GM23338 (cell line): Measurements from ENCODE around the gene ZNF592. TPM values are rescaled to one million over a fixed set of nuclear protein-coding genes. Genes with fewer than 3 reads are reported as not detected.

Source experiments
- ATAC-seq: fragments of 200-7000 bp; cut with Tn5 transposase; 3 replicates; pipeline ENCODE4 v1.9.1; 2020
- DNase-seq: peaks from one replicate; pipeline ENCODE4 v3.0.0-alpha.2; 2015; ENCODE audit warnings: low spot score
- H2AFZ ChIP-seq: fragments of 200-600 bp; sonication (generic); 2 replicates; pipeline ENCODE4 v1.8.0; 2016; ENCODE audit warnings: antibody characterized with exemption, mild to moderate bottlenecking, moderate library complexity
- H3F3A ChIP-seq: fragments of 200-600 bp; sonication (generic); replicated peaks from 2 replicates; pipeline ENCODE4 v1.8.0; 2017; ENCODE audit warnings: antibody characterized with exemption, mixed run types, low read depth
- H3K27ac ChIP-seq: fragments of 200-600 bp; sonication (generic); 2 replicates; pipeline ENCODE4 v1.6.1; 2016; ENCODE audit warnings: low read depth
- H3K27me3 ChIP-seq: fragments of 200-600 bp; sonication (generic); 2 replicates; pipeline ENCODE4 v1.8.0; 2016; ENCODE audit warnings: mild to moderate bottlenecking, mixed run types, moderate library complexity; ENCODE audit not compliant: insufficient read depth
- H3K36me3 ChIP-seq: fragments of 200-600 bp; sonication (generic); 2 replicates; pipeline ENCODE4 v1.8.0; 2016; ENCODE audit warnings: mild to moderate bottlenecking; ENCODE audit not compliant: insufficient read depth
- H3K4me1 ChIP-seq: fragments of 200-600 bp; sonication (generic); 2 replicates; pipeline ENCODE4 v1.8.0; 2016; ENCODE audit warnings: mild to moderate bottlenecking, moderate library complexity; ENCODE audit not compliant: insufficient read depth
- H3K4me2 ChIP-seq: fragments of 200-600 bp; sonication (generic); 2 replicates; pipeline ENCODE4 v1.7.1; 2017; ENCODE audit warnings: mixed run types
- H3K4me3 ChIP-seq: fragments of 200-600 bp; sonication (generic); 2 replicates; pipeline ENCODE4 v1.6.1; 2016; ENCODE audit warnings: mixed run types
- H3K79me2 ChIP-seq: fragments of 200-600 bp; sonication (generic); replicated peaks from 2 replicates; pipeline ENCODE4 v1.8.0; 2017; ENCODE audit warnings: mild to moderate bottlenecking; ENCODE audit not compliant: insufficient read depth
- H3K9me2 ChIP-seq: fragments of 200-600 bp; sonication (generic); 2 replicates; pipeline ENCODE4 v1.8.0; 2017; ENCODE audit not compliant: insufficient read depth
- H4K20me1 ChIP-seq: fragments of 200-600 bp; sonication (generic); replicated peaks from 2 replicates; pipeline ENCODE4 v1.8.0; 2017; ENCODE audit warnings: mild to moderate bottlenecking; ENCODE audit not compliant: insufficient read depth
- H3K27ac Mint-ChIP-seq: 2 replicates; pipeline ENCODE4 v1.8.0; 2020; ENCODE audit warnings: inconsistent platforms, mild to moderate bottlenecking, moderate library complexity, mixed read lengths
- H3K27me3 Mint-ChIP-seq: 3 replicates; pipeline ENCODE4 v1.8.0; 2022; ENCODE audit warnings: low read depth, mild to moderate bottlenecking, moderate library complexity, mixed read lengths, inconsistent platforms; ENCODE audit not compliant: insufficient read depth, poor library complexity
- H3K36me3 Mint-ChIP-seq: 3 replicates; pipeline ENCODE4 v1.8.0; 2021; ENCODE audit warnings: low read depth, mild to moderate bottlenecking, inconsistent platforms, moderate library complexity, mixed read lengths
- H3K4me1 Mint-ChIP-seq: 3 replicates; pipeline ENCODE4 v1.8.0; 2020; ENCODE audit warnings: mild to moderate bottlenecking, inconsistent platforms, mixed read lengths
- H3K4me3 Mint-ChIP-seq: 3 replicates; pipeline ENCODE4 v1.8.0; 2021; ENCODE audit warnings: moderate library complexity, mild to moderate bottlenecking, inconsistent platforms, mixed read lengths
- H3K9me3 Mint-ChIP-seq: 3 replicates; pipeline ENCODE4 v1.8.0; 2020; ENCODE audit warnings: moderate library complexity, mild to moderate bottlenecking, inconsistent platforms, mixed read lengths
- EZH2 ChIP-seq: fragments of 200-600 bp; sonication (generic); IDR thresholded peaks from one replicate; pipeline ENCODE4 v1.8.0; 2017; ENCODE audit warnings: antibody characterized with exemption, mild to moderate bottlenecking, low read depth; ENCODE audit not compliant: unreplicated experiment
- EZH2phosphoT487 ChIP-seq: fragments of 200-600 bp; sonication (generic); IDR thresholded peaks from one replicate; pipeline ENCODE4 v1.8.1; 2018; ENCODE audit warnings: antibody characterized with exemption; ENCODE audit not compliant: unreplicated experiment
- JUNB ChIP-seq: IDR thresholded peaks from one replicate; pipeline ENCODE4 v1.6.1; 2016; ENCODE audit warnings: antibody characterized with exemption; ENCODE audit not compliant: unreplicated experiment
- NANOG ChIP-seq: IDR thresholded peaks from 2 replicates; pipeline ENCODE4 v1.6.1; 2016; ENCODE audit warnings: antibody characterized with exemption, borderline replicate concordance
- STAT1 ChIP-seq: IDR thresholded peaks from one replicate; pipeline ENCODE4 v1.6.1; 2016; ENCODE audit warnings: antibody characterized with exemption; ENCODE audit not compliant: unreplicated experiment
- polyA plus RNA-seq: library from polyadenylated mRNA; unstranded; fragments of >200 nt; fragmentation: Nextera tagmentation; extraction: Ambion mirVana; gene quantifications from 2 replicates; pipeline ENCODE4 v1.2.1, GENCODE V29; 2016
- total RNA-seq: library from RNA; depleted of rRNA; stranded (reverse); fragments of >200 nt; shearing (Covaris generic); gene quantifications from 2 replicates; pipeline ENCODE4 v1.2.3, GENCODE V29; 2014
- TF ChIP-seq, protein P1 (sequence below): fragments of 250-450 bp; sonication (Bioruptor Pico); IDR thresholded peaks from 2 replicates; pipeline ENCODE4 v1.5.0; 2020; ENCODE audit warnings: mild to moderate bottlenecking, moderate library complexity
- TF ChIP-seq, protein P2 (sequence below), 2 experiments: fragments of 200-600 bp in 1 of 2; sonication (generic) in 1 of 2; conservative IDR thresholded peaks; 2 replicates each; pipeline versions ENCODE4 v1.5.1 to v1.6.1; 2016 to 2017; ENCODE audit warnings: antibody characterized with exemption in 2 of 2, low read depth in 2 of 2, mild to moderate bottlenecking in 2 of 2, moderate library complexity in 1 of 2
- TF ChIP-seq, protein P3 (sequence below): IDR thresholded peaks from one replicate; pipeline ENCODE4 v1.6.1; 2018; ENCODE audit warnings: antibody characterized with exemption; ENCODE audit not compliant: unreplicated experiment

Gene ZNF592
- total and polyA plus RNA-seq, 2 experiments from 2014 or later = 4.4 to 21.4 TPM

DNA sequence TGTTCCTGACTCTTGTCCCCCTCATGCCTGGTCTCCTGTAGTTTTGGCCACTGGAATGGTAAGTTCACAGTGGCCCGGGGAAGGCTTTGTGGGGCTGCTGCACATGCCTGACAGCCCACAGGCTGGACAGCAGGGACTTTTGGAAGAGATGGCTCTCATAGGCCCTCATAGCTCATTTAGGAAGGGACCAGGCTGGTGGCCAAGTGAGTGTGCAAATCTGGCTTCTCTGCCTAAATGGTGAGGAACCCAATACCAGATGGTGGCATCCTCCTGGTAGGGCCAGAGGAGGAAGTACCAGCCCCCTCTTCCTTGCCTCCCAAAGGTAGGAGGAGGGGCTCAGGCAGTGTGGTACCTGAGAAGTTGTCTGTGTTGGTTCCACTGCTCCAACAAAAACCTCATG lies 94.4 kb downstream of the ZNF592 start:
- no peak overlapping the region for H3K4me3 Mint-ChIP-seq
- DNase-seq = no peak
- no peaks in the 10 kb centered on the region for H3K4me1 ChIP-seq
- H3K27ac ChIP-seq = no peak overlapping the region
- no peak for ATAC-seq
- no peak overlapping the region for H3K4me2 ChIP-seq
- 0 out of 2 replicates have a peak, but pooled peaks cover 4% of the 10 kb centered on the region for H3K9me2 ChIP-seq
- no peaks in the 10 kb centered on the region for H3K79me2 ChIP-seq
- H3F3A ChIP-seq = no peaks in the 10 kb centered on the region
- no peak for TF ChIP-seq STAT1
- TF ChIP-seq EZH2phosphoT487 = no peak
- TF ChIP-seq JUNB = no peak
- TF ChIP-seq, protein P1, sequence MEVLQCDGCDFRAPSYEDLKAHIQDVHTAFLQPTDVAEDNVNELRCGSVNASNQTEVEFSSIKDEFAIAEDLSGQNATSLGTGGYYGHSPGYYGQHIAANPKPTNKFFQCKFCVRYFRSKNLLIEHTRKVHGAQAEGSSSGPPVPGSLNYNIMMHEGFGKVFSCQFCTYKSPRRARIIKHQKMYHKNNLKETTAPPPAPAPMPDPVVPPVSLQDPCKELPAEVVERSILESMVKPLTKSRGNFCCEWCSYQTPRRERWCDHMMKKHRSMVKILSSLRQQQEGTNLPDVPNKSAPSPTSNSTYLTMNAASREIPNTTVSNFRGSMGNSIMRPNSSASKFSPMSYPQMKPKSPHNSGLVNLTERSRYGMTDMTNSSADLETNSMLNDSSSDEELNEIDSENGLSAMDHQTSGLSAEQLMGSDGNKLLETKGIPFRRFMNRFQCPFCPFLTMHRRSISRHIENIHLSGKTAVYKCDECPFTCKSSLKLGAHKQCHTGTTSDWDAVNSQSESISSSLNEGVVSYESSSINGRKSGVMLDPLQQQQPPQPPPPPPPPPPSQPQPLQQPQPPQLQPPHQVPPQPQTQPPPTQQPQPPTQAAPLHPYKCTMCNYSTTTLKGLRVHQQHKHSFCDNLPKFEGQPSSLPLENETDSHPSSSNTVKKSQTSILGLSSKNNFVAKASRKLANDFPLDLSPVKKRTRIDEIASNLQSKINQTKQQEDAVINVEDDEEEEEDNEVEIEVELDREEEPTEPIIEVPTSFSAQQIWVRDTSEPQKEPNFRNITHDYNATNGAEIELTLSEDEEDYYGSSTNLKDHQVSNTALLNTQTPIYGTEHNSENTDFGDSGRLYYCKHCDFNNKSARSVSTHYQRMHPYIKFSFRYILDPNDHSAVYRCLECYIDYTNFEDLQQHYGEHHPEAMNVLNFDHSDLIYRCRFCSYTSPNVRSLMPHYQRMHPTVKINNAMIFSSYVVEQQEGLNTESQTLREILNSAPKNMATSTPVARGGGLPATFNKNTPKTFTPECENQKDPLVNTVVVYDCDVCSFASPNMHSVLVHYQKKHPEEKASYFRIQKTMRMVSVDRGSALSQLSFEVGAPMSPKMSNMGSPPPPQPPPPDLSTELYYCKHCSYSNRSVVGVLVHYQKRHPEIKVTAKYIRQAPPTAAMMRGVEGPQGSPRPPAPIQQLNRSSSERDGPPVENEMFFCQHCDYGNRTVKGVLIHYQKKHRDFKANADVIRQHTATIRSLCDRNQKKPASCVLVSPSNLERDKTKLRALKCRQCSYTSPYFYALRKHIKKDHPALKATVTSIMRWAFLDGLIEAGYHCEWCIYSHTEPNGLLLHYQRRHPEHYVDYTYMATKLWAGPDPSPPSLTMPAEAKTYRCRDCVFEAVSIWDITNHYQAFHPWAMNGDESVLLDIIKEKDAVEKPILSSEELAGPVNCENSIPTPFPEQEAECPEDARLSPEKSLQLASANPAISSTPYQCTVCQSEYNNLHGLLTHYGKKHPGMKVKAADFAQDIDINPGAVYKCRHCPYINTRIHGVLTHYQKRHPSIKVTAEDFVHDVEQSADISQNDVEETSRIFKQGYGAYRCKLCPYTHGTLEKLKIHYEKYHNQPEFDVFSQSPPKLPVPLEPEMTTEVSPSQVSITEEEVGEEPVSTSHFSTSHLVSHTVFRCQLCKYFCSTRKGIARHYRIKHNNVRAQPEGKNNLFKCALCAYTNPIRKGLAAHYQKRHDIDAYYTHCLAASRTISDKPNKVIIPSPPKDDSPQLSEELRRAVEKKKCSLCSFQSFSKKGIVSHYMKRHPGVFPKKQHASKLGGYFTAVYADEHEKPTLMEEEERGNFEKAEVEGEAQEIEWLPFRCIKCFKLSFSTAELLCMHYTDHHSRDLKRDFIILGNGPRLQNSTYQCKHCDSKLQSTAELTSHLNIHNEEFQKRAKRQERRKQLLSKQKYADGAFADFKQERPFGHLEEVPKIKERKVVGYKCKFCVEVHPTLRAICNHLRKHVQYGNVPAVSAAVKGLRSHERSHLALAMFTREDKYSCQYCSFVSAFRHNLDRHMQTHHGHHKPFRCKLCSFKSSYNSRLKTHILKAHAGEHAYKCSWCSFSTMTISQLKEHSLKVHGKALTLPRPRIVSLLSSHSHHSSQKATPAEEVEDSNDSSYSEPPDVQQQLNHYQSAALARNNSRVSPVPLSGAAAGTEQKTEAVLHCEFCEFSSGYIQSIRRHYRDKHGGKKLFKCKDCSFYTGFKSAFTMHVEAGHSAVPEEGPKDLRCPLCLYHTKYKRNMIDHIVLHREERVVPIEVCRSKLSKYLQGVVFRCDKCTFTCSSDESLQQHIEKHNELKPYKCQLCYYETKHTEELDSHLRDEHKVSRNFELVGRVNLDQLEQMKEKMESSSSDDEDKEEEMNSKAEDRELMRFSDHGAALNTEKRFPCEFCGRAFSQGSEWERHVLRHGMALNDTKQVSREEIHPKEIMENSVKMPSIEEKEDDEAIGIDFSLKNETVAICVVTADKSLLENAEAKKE (CRISPR knock-in tag) = no peak
- no peak for TF ChIP-seq NANOG
- TF ChIP-seq, protein P2, sequence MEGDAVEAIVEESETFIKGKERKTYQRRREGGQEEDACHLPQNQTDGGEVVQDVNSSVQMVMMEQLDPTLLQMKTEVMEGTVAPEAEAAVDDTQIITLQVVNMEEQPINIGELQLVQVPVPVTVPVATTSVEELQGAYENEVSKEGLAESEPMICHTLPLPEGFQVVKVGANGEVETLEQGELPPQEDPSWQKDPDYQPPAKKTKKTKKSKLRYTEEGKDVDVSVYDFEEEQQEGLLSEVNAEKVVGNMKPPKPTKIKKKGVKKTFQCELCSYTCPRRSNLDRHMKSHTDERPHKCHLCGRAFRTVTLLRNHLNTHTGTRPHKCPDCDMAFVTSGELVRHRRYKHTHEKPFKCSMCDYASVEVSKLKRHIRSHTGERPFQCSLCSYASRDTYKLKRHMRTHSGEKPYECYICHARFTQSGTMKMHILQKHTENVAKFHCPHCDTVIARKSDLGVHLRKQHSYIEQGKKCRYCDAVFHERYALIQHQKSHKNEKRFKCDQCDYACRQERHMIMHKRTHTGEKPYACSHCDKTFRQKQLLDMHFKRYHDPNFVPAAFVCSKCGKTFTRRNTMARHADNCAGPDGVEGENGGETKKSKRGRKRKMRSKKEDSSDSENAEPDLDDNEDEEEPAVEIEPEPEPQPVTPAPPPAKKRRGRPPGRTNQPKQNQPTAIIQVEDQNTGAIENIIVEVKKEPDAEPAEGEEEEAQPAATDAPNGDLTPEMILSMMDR (conservative IDR thresholded peaks at IDR 0.05; ENCODE audit: low read depth in 2 of 2) = no peak
- TF ChIP-seq, protein P3, sequence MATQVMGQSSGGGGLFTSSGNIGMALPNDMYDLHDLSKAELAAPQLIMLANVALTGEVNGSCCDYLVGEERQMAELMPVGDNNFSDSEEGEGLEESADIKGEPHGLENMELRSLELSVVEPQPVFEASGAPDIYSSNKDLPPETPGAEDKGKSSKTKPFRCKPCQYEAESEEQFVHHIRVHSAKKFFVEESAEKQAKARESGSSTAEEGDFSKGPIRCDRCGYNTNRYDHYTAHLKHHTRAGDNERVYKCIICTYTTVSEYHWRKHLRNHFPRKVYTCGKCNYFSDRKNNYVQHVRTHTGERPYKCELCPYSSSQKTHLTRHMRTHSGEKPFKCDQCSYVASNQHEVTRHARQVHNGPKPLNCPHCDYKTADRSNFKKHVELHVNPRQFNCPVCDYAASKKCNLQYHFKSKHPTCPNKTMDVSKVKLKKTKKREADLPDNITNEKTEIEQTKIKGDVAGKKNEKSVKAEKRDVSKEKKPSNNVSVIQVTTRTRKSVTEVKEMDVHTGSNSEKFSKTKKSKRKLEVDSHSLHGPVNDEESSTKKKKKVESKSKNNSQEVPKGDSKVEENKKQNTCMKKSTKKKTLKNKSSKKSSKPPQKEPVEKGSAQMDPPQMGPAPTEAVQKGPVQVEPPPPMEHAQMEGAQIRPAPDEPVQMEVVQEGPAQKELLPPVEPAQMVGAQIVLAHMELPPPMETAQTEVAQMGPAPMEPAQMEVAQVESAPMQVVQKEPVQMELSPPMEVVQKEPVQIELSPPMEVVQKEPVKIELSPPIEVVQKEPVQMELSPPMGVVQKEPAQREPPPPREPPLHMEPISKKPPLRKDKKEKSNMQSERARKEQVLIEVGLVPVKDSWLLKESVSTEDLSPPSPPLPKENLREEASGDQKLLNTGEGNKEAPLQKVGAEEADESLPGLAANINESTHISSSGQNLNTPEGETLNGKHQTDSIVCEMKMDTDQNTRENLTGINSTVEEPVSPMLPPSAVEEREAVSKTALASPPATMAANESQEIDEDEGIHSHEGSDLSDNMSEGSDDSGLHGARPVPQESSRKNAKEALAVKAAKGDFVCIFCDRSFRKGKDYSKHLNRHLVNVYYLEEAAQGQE = no peak
- TF ChIP-seq EZH2 = no peak
- H3K36me3 Mint-ChIP-seq = peaks cover 19% of the 10 kb centered on the region
- H3K36me3 ChIP-seq = peaks cover 5% of the 10 kb centered on the region; the same call in 1 of the 2 replicates
- no peaks in the 10 kb centered on the region for H3K27me3 ChIP-seq
- peaks cover 15% of the 10 kb centered on the region for H3K9me3 Mint-ChIP-seq
- peaks cover 6% of the 10 kb centered on the region for H3K4me1 Mint-ChIP-seq
- peaks cover 14% of the 10 kb centered on the region for H3K27me3 Mint-ChIP-seq
- H3K4me3 ChIP-seq = no peak overlapping the region
- H2AFZ ChIP-seq = no peak overlapping the region
- H3K27ac Mint-ChIP-seq = no peak overlapping the region
- peaks cover 3% of the 10 kb centered on the region; the same call in 1 of the 2 replicates for H4K20me1 ChIP-seq
